Progenitor cell of endocrine pancreas (in vitro differentiated cells): ENCODE measurements around the gene CRLF2. TPM values are rescaled to one million over a fixed set of nuclear protein-coding genes. Genes with fewer than 3 reads are reported as not detected.
A peak's percentile ranks its signal among the peaks of the same experiment; 100 is the strongest.

Source experiments
- DNase-seq: peaks from one replicate; pipeline ENCODE4 v3.0.0; 2021; ENCODE audit warnings: low spot score; ENCODE audit not compliant: unreplicated experiment
- H3K27ac Mint-ChIP-seq: 2 replicates; pipeline ENCODE4 v1.8.0; 2021; ENCODE audit warnings: mild to moderate bottlenecking, moderate library complexity, mixed read lengths
- H3K27me3 Mint-ChIP-seq: 2 replicates; pipeline ENCODE4 v1.8.0; 2021; ENCODE audit warnings: mixed read lengths
- H3K36me3 Mint-ChIP-seq: 2 replicates; pipeline ENCODE4 v1.8.0; 2022; ENCODE audit warnings: mixed read lengths; ENCODE audit not compliant: insufficient read depth
- H3K4me1 Mint-ChIP-seq: 2 replicates; pipeline ENCODE4 v1.8.0; 2021; ENCODE audit warnings: low read depth, mixed read lengths
- H3K4me3 Mint-ChIP-seq: 2 replicates; pipeline ENCODE4 v1.8.0; 2021; ENCODE audit warnings: low read depth, mild to moderate bottlenecking, moderate library complexity, mixed read lengths
- H3K9me3 Mint-ChIP-seq: 2 replicates; pipeline ENCODE4 v1.8.0; 2021; ENCODE audit warnings: low read depth, mixed read lengths
- total RNA-seq: library from RNA; stranded (reverse); gene quantifications from 2 replicates; pipeline ENCODE4 v1.2.1, GENCODE V29; 2021
- TF ChIP-seq, protein P1 (sequence below): fragments of 200-600 bp; sonication (generic); IDR thresholded peaks from one replicate; pipeline ENCODE4 v1.5.0; 2021; ENCODE audit warnings: antibody characterized with exemption, mild to moderate bottlenecking; ENCODE audit not compliant: unreplicated experiment

The CRLF2 gene
- total RNA-seq, 1 donor from 2014 or later: not detected

DNA sequence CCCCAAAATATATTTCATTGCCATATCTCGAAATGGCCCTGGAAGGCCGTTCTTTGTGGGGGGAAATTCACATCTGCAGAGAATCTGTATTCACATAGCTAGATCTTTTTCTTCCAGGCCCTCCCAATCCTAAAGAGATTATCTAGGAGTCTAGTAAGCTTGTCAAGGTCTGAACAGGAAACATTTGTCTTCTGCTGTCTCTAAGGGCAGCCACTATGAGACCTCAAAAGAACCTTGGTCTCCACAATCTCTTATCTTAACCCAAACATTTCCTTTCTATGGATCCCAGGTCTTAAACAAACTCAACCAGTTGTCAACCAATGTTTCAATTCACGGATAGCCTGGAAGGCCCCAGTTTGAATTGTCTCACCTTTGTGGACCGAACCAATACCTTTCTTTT, 45.0 kb downstream of the CRLF2 start:
- no peaks in the 10 kb centered on the region for H3K9me3 Mint-ChIP-seq
- H3K4me3 Mint-ChIP-seq: no peak overlapping the region
- peaks cover 37% of the 10 kb centered on the region for H3K4me1 Mint-ChIP-seq
- H3K27me3 Mint-ChIP-seq: peaks cover 20% of the 10 kb centered on the region
- TF ChIP-seq, protein P1, sequence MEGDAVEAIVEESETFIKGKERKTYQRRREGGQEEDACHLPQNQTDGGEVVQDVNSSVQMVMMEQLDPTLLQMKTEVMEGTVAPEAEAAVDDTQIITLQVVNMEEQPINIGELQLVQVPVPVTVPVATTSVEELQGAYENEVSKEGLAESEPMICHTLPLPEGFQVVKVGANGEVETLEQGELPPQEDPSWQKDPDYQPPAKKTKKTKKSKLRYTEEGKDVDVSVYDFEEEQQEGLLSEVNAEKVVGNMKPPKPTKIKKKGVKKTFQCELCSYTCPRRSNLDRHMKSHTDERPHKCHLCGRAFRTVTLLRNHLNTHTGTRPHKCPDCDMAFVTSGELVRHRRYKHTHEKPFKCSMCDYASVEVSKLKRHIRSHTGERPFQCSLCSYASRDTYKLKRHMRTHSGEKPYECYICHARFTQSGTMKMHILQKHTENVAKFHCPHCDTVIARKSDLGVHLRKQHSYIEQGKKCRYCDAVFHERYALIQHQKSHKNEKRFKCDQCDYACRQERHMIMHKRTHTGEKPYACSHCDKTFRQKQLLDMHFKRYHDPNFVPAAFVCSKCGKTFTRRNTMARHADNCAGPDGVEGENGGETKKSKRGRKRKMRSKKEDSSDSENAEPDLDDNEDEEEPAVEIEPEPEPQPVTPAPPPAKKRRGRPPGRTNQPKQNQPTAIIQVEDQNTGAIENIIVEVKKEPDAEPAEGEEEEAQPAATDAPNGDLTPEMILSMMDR: no peak
- H3K27ac Mint-ChIP-seq: peak overlapping the region; percentile 29
- H3K36me3 Mint-ChIP-seq: no peaks in the 10 kb centered on the region
- no peak for DNase-seq

GRCh38 chrX:1165535-1166196, 46.8 kb downstream of the CRLF2 start:
- H3K27ac Mint-ChIP-seq: peak overlapping the region; percentile 84
- peaks cover 26% of the 10 kb centered on the region for H3K4me1 Mint-ChIP-seq
- no peaks in the 10 kb centered on the region for H3K36me3 Mint-ChIP-seq
- peaks cover 8% of the 10 kb centered on the region for H3K27me3 Mint-ChIP-seq
- DNase-seq: no peak
- no peaks in the 10 kb centered on the region for H3K9me3 Mint-ChIP-seq
- TF ChIP-seq, protein P1: no peak
- H3K4me3 Mint-ChIP-seq: no peak overlapping the region

- peaks cover 3% of the 10 kb centered on the region for H3K27me3 Mint-ChIP-seq
- H3K4me3 Mint-ChIP-seq: no peak overlapping the region
- peaks cover 22% of the 10 kb centered on the region for H3K4me1 Mint-ChIP-seq
- H3K36me3 Mint-ChIP-seq: no peaks in the 10 kb centered on the region
- H3K9me3 Mint-ChIP-seq: peaks cover 4% of the 10 kb centered on the region
- TF ChIP-seq, protein P1: no peak
- H3K27ac Mint-ChIP-seq: peak overlapping the region; percentile 92
- no peak for DNase-seq
These were observed 47.8 kb downstream of the CRLF2 start for GRCh38 chrX:1164322-1165288.

GRCh38 chrX:1163231-1163630, 49.2 kb downstream of the CRLF2 start:
- Mint-ChIP-seq H3K27me3 (peaks cover 6% of the 10 kb centered on the region), H3K27ac (no peak overlapping the region), H3K36me3 (no peaks in the 10 kb centered on the region), H3K4me1 (peaks cover 18% of the 10 kb centered on the region), H3K4me3 (no peak overlapping the region), H3K9me3 (peaks cover 5% of the 10 kb centered on the region)
- no peak for DNase-seq
- TF ChIP-seq, protein P1: no peak

GRCh38 chrX:1162119-1162916, 50.1 kb downstream of the CRLF2 start:
- Mint-ChIP-seq H3K4me1 (peaks cover 9% of the 10 kb centered on the region), H3K27me3 (peaks cover 6% of the 10 kb centered on the region), H3K4me3 (no peak overlapping the region), H3K27ac (no peak overlapping the region), H3K36me3 (no peaks in the 10 kb centered on the region), H3K9me3 (peaks cover 5% of the 10 kb centered on the region)
- TF ChIP-seq, protein P1: no peak
- no peak for DNase-seq
